ENCODE measurements around the gene CLK3.

Gene CLK3

DNA sequence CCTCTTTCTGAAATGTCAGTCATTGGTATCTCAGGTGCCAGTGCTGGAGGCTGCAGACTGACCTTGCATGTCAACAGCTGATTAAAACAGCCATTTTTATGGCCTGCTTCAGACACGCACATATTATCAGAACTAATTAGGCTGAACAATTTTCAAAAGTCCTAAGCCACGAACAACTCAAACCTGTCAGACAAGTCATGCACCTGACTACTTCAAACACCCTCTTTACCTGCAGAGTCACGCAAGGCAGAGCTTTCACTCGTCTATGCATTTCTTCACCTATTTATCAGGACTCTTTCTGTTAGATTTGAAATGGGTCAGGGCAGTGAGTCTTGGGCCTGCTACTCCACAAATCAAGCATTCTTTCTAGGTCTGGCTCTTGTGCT lies 26.7 kb downstream of the CLK3 start:
- no peak for TF ChIP-seq CTCF (IDR thresholded peaks at IDR 0.05; ENCODE audit: low read length, missing control alignments)

DNA sequence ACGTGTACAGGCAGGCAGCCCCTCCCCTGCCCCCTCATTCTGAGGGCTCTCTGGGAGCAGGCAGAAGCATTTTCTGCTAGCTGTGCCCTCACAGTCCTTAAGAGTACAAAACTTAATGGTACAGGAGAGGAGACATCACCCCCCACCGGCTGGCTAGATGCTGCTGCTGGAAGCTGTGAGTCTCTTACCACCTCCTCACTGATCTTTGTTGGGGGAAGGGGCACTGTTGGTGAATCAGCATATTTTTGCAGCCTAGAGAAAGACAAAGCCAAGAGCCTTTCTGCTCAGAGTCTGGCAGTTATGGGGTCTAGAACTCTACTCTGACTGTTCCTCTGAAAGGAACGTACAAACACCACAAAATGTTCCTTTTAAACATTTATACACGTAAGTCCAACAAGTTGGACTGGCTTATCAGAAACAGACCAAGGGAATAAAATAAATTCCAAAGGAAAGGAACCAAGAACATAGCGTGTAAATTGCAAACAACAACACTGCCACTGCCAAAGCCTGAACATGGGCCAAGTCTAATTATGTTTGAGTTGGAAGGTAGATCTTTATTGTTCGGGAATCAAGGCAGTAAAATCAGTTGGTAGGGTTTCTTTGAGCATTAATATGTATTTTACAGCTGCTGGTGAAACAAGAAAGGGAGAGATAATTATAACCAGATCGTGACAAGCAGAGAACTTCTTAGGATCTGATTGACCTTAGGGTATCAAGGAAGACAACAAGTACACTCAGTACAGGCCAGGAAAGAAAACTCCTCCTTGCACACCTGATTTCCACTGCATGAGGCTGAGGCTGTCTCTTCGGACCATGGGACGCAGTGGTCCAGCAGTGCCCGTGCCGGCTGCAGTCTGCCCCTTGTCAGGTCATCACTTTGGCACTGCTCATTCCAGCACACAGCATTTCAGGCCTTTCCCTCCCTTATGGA lies 27.4 kb downstream of the CLK3 start:
- H3K4me3 ChIP-seq (replicated peaks; ENCODE audit: low read depth, low read length), result no peak overlapping the region
- peak; percentile 31 for DNase-seq (ENCODE audit: low read depth)
- TF ChIP-seq CTCF (IDR thresholded peaks at IDR 0.05; ENCODE audit: low read length, missing control alignments), result no peak

More for the DNA sequence above, 26.7 kb downstream of the CLK3 start:
- no peak overlapping the region for H3K4me3 ChIP-seq (replicated peaks; ENCODE audit: low read depth, low read length)
- no peak for DNase-seq (ENCODE audit: low read depth)

DNA sequence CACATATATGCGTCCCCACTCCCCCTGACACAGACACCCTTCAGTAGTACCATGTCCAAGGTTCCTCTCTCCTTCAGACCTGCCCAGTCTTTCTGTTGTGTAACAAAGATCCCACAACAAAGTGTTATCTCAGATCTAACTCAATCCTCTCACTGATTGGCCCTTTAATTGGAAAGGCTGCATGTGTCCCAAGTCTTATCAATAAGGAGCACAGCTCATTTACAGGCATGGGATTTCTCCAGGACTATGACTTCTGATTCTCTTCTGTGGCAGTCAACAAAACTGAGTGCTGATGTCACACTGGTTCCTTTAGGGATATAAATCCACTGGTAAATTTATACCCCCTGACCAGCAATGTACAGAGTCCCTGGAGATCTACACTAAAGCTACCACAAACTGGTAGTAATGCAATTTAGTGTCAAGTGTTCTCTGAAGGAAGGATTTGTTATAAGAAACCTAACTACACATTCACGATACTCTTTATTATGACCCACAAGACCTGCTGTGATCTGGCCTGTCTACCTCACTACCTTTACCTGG lies 28.1 kb downstream of the CLK3 start:
- H3K4me3 ChIP-seq (replicated peaks; ENCODE audit: low read depth, low read length), result no peak overlapping the region
- no peak for TF ChIP-seq CTCF (IDR thresholded peaks at IDR 0.05; ENCODE audit: low read length, missing control alignments)
- DNase-seq (ENCODE audit: low read depth), result no peak

DNA sequence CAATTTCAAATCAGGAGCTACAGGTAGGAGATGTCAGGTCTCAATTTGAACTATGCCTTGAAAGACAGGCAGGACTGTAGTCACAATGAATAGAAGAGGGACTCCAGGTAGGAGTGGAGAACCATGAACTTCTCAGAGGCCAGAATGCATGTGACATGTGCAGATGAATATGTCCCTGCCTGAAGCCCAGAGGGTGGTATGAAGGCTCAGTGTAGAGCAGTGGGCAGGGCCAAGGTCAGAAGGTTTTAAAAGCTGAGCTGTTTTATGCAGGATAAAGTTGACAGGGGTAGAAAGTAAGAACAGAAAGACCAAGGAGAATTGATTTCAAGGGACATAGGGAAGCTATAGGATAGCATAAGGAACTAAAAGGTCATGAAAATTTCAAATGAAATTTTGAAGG lies 30.8 kb downstream of the CLK3 start:
- TF ChIP-seq CTCF (IDR thresholded peaks at IDR 0.05; ENCODE audit: low read length, missing control alignments), result no peak
- no peak for DNase-seq (ENCODE audit: low read depth)
- no peak overlapping the region for H3K4me3 ChIP-seq (replicated peaks; ENCODE audit: low read depth, low read length)

GRCh38 chr15:74648051-74648842 lies 32.6 kb downstream of the CLK3 start:
- DNase-seq (ENCODE audit: low read depth), result no peak
- H3K4me3 ChIP-seq (replicated peaks; ENCODE audit: low read depth, low read length), result no peak overlapping the region
- no peak for TF ChIP-seq CTCF (IDR thresholded peaks at IDR 0.05; ENCODE audit: low read length, missing control alignments)

DNA sequence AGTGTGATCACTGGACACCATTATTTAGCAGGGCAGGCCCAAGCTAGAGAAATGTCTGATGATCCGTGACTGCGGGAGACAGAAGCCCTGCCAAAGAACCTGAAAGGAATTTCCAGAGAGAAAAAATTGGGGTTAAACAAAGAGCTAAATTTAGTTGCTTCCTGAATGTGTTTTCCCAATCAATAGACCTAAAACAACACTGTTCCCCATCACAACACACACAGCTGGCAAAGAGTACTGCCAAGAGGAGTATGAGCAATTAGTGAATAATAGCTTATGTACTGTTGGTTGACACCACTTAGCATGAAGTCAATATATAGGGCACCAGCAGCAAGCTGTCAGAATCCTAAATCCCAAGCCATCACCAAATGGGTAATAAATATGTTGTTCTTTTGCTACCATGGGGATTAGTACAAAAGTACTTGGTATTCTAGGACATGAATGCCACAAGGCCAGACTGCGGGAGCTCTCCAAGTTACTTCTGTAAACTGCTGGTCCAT lies 35.7 kb downstream of the CLK3 start:
- no peak for TF ChIP-seq CTCF (IDR thresholded peaks at IDR 0.05; ENCODE audit: low read length, missing control alignments)
- DNase-seq (ENCODE audit: low read depth), result peak; percentile 23

More for the DNA sequence above, 35.7 kb downstream of the CLK3 start:
- no peak overlapping the region for H3K4me3 ChIP-seq (replicated peaks; ENCODE audit: low read depth, low read length)

All from fibroblast of pulmonary artery (primary cell).